ENCODE results near the gene BCAN. TPM values are rescaled to one million over a fixed set of nuclear protein-coding genes. Genes with fewer than 3 reads are reported as not detected.
A peak's percentile ranks its signal among the peaks of the same experiment; 100 is the strongest.

BCAN gene
- total RNA-seq, 2 experiments from 2014 or later: not detected

DNA sequence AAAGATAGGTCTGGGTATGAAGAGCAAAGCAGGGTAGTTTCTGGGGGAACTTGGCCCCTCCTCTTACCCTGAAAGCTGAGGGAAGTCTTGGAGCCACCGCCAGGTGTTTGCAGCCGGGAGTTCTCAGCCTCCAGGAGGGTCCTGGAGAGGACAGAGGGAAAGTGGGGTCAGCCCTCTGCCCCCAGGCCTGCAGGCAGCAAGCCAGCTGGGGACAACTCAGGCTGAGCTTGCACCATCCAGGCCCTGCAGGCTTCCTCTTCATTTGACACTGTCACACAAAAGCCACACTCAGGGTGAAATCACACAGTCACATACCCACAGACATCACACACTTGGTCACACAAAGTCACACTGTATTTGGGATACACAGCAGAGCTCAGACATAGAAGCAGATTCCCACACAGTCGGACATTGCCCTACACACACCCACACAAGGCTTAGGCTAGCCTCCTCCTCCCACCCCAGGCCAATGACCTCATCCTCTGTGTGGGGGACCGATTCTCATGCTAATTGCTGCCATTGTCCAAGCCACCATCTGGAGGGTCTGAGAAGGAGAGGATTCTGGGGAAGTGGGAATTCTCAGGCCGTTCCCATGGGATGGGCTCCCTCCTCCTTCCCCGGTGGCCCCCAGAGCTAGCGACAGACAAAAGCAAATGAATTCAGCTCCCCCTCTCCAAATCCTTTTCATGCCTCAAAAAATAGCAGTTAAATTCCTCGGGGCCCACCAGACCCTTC lies 31.6 kb downstream of the BCAN start:
- POLR2A ChIA-PET: no interaction called here
- Mint-ChIP-seq H3K4me1 (ENCODE audit: low read depth) (peaks cover 16% of the 10 kb centered on the region), H3K27me3 (ENCODE audit: low read depth) (peaks cover 62% of the 10 kb centered on the region), H3K4me3 (no peak overlapping the region), H3K36me3 (ENCODE audit: low read depth) (no peaks in the 10 kb centered on the region), H3K9me3 (ENCODE audit: insufficient read depth) (no peaks in the 10 kb centered on the region), H3K27ac (no peak overlapping the region)
- ATAC-seq (no peak), DNase-seq (no peak)
- CTCF ChIA-PET: interaction anchor here (1.2 kb wide), 1 partner anchor 13 kb away, joined by 3 read pairs; no protein-coding TSS in a partner anchor

DNA sequence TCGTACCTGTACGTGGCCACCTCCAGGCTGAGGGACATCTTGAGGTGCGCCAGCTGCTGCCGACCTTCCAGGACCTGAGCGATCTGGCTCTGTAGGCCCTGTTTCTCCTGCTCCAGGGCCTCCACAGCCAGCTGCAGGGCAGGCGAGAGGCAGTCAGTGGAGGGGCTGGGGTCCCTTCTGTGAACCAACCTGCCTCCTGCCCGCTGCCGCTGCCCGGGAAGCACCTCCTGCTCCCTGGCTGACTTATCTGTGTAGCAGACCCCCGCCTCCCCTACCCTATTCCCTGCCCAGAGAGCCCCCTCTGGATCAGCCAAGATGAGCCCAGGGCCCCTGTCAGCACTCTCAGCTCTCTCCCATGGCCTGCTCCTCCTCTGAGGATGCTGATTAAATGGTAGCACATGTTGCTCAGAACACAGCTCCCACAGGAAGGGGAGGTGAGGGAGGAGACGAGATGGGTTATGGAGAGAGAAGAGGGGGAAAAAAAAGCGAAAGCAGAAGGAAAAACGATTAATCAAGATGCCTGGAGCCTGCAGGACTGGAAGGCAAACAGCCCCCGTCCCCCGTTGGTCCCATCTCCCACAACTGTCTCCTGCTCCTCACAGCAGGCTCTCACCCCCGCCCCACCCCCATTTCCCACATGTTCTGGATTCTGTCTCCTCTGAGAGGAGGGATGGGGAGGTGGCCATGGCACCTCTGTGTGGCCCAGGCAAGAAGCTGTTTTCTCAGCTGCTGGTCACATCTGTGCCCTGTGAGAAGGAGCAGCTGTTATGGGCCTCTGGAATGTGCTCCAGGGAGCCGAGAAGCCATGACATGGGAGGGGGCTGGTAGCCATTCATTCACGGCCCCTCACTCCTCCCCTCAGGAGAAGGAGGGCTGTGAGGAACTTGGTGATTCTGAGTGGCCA lies 33.5 kb downstream of the BCAN start:
- H3K36me3 Mint-ChIP-seq (ENCODE audit: low read depth): no peaks in the 10 kb centered on the region
- POLR2A ChIA-PET: interaction anchor here (1.5 kb wide), 1 partner anchor 31 kb away, joined by 5 read pairs; no protein-coding TSS in a partner anchor
- no peak overlapping the region for H3K27ac Mint-ChIP-seq
- ATAC-seq: no peak
- DNase-seq: no peak
- CTCF ChIA-PET: interaction anchor here (0.8 to 19.7 kb wide), 10 partner anchors 10 to 56 kb away, joined by 3 to 543 read pairs (median 9); partner anchors contain the start of genes CRABP2, HAPLN2, ISG20L2 and METTL25B
- H3K9me3 Mint-ChIP-seq (ENCODE audit: insufficient read depth): no peaks in the 10 kb centered on the region
- H3K27me3 Mint-ChIP-seq (ENCODE audit: low read depth): peaks cover 72% of the 10 kb centered on the region
- peaks cover 16% of the 10 kb centered on the region for H3K4me1 Mint-ChIP-seq (ENCODE audit: low read depth)
- no peak overlapping the region for H3K4me3 Mint-ChIP-seq

GRCh38 chr1:156676114-156676819 lies 34.4 kb downstream of the BCAN start:
- no peak overlapping the region for H3K4me3 Mint-ChIP-seq
- ChIA-PET CTCF (interaction anchor here (0.8 to 19.7 kb wide), 13 partner anchors 11 to 291 kb away, joined by 3 to 543 read pairs (median 5); partner anchors contain the start of genes CRABP2, HAPLN2, ISG20L2 and METTL25B), POLR2A (interaction anchor here (1.5 kb wide), 1 partner anchor 30 kb away, joined by 5 read pairs; no protein-coding TSS in a partner anchor)
- no peaks in the 10 kb centered on the region for H3K9me3 Mint-ChIP-seq (ENCODE audit: insufficient read depth)
- ATAC-seq (no peak), DNase-seq (no peak)
- H3K27me3 Mint-ChIP-seq (ENCODE audit: low read depth): peaks cover 73% of the 10 kb centered on the region
- H3K27ac Mint-ChIP-seq: no peak overlapping the region
- peaks cover 16% of the 10 kb centered on the region for H3K4me1 Mint-ChIP-seq (ENCODE audit: low read depth)
- no peaks in the 10 kb centered on the region for H3K36me3 Mint-ChIP-seq (ENCODE audit: low read depth)

GRCh38 chr1:156676820-156677615 lies 35.1 kb downstream of the BCAN start, which contains the start of gene NES:
Gene NES, minus strand, starts transcription at chr1:156677407. Its CDS starts 143 bp downstream, at chr1:156677264.
- ChIA-PET CTCF (interaction anchor here (0.7 to 19.7 kb wide), 16 partner anchors 11 to 291 kb away, joined by 3 to 543 read pairs (median 5); partner anchors contain the start of genes CRABP2, HAPLN2, ISG20L2 and METTL25B), POLR2A (interaction anchor here (1.2 to 1.5 kb wide), 2 partner anchors 22 to 30 kb away, joined by 4 to 5 read pairs; no protein-coding TSS in a partner anchor)
- H3K9me3 Mint-ChIP-seq (ENCODE audit: insufficient read depth): no peaks in the 10 kb centered on the region
- no peaks in the 10 kb centered on the region for H3K36me3 Mint-ChIP-seq (ENCODE audit: low read depth)
- no peak within 1 kb of the TSS for H3K27ac Mint-ChIP-seq
- H3K4me3 Mint-ChIP-seq: no peak within 1 kb of the TSS
- H3K27me3 Mint-ChIP-seq (ENCODE audit: low read depth): peaks cover 74% of the 10 kb centered on the region
- DNase-seq (no peak), ATAC-seq (peak; percentile 28)
- peaks cover 16% of the 10 kb centered on the region for H3K4me1 Mint-ChIP-seq (ENCODE audit: low read depth)

GRCh38 chr1:156677616-156678596 lies 36.0 kb downstream of the BCAN start:
- Mint-ChIP-seq H3K9me3 (ENCODE audit: insufficient read depth) (no peaks in the 10 kb centered on the region), H3K4me3 (no peak overlapping the region), H3K27ac (no peak overlapping the region), H3K27me3 (ENCODE audit: low read depth) (peaks cover 69% of the 10 kb centered on the region), H3K36me3 (ENCODE audit: low read depth) (no peaks in the 10 kb centered on the region), H3K4me1 (ENCODE audit: low read depth) (peaks cover 16% of the 10 kb centered on the region)
- DNase-seq (peak; percentile 41), ATAC-seq (peak; percentile 43)
- ChIA-PET POLR2A (interaction anchor here (1.2 kb wide), 1 partner anchor 23 kb away, joined by 4 read pairs; no protein-coding TSS in a partner anchor), CTCF (interaction anchor here (0.7 to 19.7 kb wide), 21 partner anchors 9 to 292 kb away, joined by 3 to 543 read pairs (median 5); partner anchors contain the start of genes ISG20L2, METTL25B and NTRK1)

- ChIA-PET POLR2A (interaction anchor here (0.6 kb wide), 1 partner anchor 27 kb away, joined by 3 read pairs; no protein-coding TSS in a partner anchor), CTCF (interaction anchor here (0.6 to 19.7 kb wide), 7 partner anchors 10 to 211 kb away, joined by 3 to 543 read pairs (median 35); partner anchors contain the start of genes CRABP2, ISG20L2 and METTL25B)
- Mint-ChIP-seq H3K4me3 (no peak overlapping the region), H3K36me3 (ENCODE audit: low read depth) (no peaks in the 10 kb centered on the region), H3K27me3 (ENCODE audit: low read depth) (peaks cover 58% of the 10 kb centered on the region), H3K9me3 (ENCODE audit: insufficient read depth) (no peaks in the 10 kb centered on the region), H3K27ac (no peak overlapping the region), H3K4me1 (ENCODE audit: low read depth) (peaks cover 35% of the 10 kb centered on the region)
- ATAC-seq (no peak), DNase-seq (no peak)
Observed at GRCh38 chr1:156680056-156680455, 38.1 kb downstream of the BCAN start.

DNA sequence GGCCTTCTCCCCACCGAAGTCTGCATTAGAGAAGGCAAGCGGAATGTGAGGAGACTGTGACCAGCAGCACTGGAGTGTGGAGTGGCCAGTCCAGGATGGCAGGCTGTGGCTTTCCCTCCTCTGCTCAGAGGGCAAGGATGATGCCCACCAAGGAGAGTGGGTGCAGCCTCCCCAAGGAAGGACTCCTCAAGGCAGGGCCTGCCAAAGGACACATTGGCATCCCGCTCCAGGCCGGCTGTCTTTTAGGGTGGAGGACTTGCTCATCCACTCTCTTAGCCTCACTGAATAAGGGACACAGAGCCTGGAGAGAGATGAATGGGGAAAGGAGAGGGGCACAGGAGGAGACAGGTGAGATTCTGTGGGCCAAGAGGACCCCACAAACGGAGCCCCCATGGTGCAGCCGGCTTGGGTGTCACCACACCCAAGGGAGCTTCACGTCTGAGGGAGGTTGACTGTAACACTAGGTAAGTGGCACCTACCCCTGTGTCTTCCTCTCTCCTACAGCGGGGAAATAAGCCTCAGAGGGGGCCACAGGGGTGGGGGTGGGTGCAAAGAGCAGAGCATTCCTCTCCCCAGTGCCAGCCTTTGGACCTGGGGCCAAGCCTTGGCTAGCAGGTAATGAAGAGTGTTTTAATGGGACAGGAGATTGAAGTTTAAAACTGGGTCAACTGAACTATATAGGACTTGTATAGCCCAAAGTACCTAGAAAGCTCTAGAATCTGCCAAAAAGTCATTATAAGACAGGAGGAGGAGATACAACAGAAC lies 39.5 kb downstream of the BCAN start:
- ChIA-PET CTCF (interaction anchor here (0.7 to 19.7 kb wide), 7 partner anchors 9 to 210 kb away, joined by 3 to 543 read pairs (median 21); partner anchors contain the start of genes ISG20L2 and METTL25B), POLR2A (interaction anchor here (1.6 kb wide), 1 partner anchor 47 kb away, joined by 5 read pairs; the partner anchor contains the start of genes ISG20L2 and METTL25B)

DNA sequence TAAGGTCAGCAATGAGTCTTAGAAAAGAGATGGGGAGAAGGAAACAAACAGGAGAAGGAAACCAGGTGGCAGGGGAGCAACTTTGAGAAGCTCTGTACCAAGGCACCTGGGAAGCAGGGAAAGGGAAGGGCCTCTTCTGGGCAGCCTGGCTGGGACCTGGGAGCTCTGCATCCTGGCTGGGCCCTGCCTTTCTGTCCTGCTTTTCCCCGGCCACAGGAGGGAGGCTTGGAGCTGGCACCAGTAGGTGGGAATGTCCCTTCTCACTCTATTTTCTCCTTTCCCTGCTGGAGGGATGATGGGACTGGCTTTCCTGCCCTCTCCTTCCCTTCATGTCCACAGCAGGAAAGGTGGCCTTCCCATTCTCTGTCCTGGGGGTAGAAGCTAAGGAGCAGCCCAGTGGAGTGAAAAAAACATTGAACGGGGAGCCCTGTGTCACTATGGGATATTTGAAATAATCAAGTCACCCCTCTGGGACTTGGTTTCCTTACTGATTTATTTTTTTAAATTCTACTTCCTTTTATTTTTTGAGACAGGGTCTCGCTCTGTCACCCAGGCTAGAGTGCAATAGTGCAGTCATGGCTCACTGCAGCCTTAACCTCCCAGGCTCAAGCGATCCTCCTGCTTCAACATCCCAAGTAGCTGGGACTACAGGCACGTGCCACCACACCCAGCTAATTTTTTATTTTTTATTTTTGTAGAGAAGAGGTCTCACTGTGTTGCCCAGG lies 40.4 kb downstream of the BCAN start:
- no peaks in the 10 kb centered on the region for H3K9me3 Mint-ChIP-seq (ENCODE audit: insufficient read depth)
- H3K4me3 Mint-ChIP-seq: no peak overlapping the region
- CTCF ChIA-PET: interaction anchor here (0.7 to 19.7 kb wide), 5 partner anchors 8 to 55 kb away, joined by 3 to 543 read pairs (median 69); partner anchors contain the start of genes ISG20L2 and METTL25B
- no peak overlapping the region for H3K27ac Mint-ChIP-seq
- peaks cover 31% of the 10 kb centered on the region for H3K4me1 Mint-ChIP-seq (ENCODE audit: low read depth)
- ATAC-seq: no peak
- POLR2A ChIA-PET: interaction anchor here (1.6 kb wide), 1 partner anchor 46 kb away, joined by 5 read pairs; the partner anchor contains the start of genes ISG20L2 and METTL25B
- H3K36me3 Mint-ChIP-seq (ENCODE audit: low read depth): no peaks in the 10 kb centered on the region
- DNase-seq: no peak
- H3K27me3 Mint-ChIP-seq (ENCODE audit: low read depth): peaks cover 46% of the 10 kb centered on the region

More for the DNA sequence above, 39.5 kb downstream of the BCAN start:
- no peak overlapping the region for H3K27ac Mint-ChIP-seq
- H3K36me3 Mint-ChIP-seq (ENCODE audit: low read depth): no peaks in the 10 kb centered on the region
- H3K4me3 Mint-ChIP-seq: no peak overlapping the region
- ATAC-seq (no peak), DNase-seq (no peak)
- no peaks in the 10 kb centered on the region for H3K9me3 Mint-ChIP-seq (ENCODE audit: insufficient read depth)
- H3K4me1 Mint-ChIP-seq (ENCODE audit: low read depth): peaks cover 35% of the 10 kb centered on the region
- H3K27me3 Mint-ChIP-seq (ENCODE audit: low read depth): peaks cover 50% of the 10 kb centered on the region
